Gastroesophageal sphincter (tissue), 3 donors: ENCODE measurements around the gene LCE2C.

Experiments used
- POLR2A ChIP-seq, 2 donors: fragments of 450-650 bp; IDR thresholded peaks; one replicate each; pipeline ENCODE4 v1.6.1; 2017; ENCODE audit warnings: antibody characterized with exemption in 2 of 2, mild to moderate bottlenecking in 2 of 2, moderate library complexity in 1 of 2
- TF ChIP-seq, protein P1 (sequence below), 4 experiments: fragments of 200-600 bp in 2 of 4; fragments of 450-650 bp in 2 of 4; sonication (generic) in 1 of 4; IDR thresholded peaks; one replicate each; pipeline ENCODE4 v1.5.1; 2017 to 2019; ENCODE audit warnings: antibody characterized with exemption in 4 of 4, mild to moderate bottlenecking in 2 of 4, moderate library complexity in 2 of 4

DNA sequence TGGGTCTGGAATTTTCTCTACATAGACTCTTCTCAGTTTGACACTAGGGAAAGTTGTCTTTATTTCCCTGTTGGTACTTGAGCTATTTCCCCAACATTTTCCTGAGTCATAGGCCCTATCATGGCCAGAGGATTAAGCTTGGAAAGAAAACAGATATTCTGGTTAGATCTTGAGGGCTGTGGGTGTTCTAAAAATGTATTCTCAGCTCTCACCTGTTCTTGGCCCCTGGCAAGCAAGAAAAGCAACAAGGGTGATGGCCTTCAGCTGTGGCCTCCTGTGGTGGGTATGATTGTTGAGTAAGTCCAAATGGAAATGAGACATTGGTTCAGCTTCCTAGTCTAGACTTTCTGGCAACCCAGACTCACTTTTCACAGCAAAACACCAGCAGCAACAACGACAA is 34.7 kb upstream of the LCE2C start:
- TF ChIP-seq, protein P1, sequence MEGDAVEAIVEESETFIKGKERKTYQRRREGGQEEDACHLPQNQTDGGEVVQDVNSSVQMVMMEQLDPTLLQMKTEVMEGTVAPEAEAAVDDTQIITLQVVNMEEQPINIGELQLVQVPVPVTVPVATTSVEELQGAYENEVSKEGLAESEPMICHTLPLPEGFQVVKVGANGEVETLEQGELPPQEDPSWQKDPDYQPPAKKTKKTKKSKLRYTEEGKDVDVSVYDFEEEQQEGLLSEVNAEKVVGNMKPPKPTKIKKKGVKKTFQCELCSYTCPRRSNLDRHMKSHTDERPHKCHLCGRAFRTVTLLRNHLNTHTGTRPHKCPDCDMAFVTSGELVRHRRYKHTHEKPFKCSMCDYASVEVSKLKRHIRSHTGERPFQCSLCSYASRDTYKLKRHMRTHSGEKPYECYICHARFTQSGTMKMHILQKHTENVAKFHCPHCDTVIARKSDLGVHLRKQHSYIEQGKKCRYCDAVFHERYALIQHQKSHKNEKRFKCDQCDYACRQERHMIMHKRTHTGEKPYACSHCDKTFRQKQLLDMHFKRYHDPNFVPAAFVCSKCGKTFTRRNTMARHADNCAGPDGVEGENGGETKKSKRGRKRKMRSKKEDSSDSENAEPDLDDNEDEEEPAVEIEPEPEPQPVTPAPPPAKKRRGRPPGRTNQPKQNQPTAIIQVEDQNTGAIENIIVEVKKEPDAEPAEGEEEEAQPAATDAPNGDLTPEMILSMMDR (IDR thresholded peaks at IDR 0.05) = no peak
- TF ChIP-seq POLR2A (IDR thresholded peaks at IDR 0.05) = no peak
